Retina (tissue), 1 donor: ENCODE results near the gene DIP2A.
A peak's percentile ranks its signal among the peaks of the same experiment; 100 is the strongest.
"Not testable (repeated sequence)": the region's sequence is repeated elsewhere in the genome, so short reads cannot be mapped to it uniquely, and the experiment has no call there.

Source experiments
- DNase-seq: peaks from one replicate; pipeline ENCODE4 v3.0.0-alpha.2; 2016

The DIP2A gene

GRCh38 chr21:46483300-46484295, 24.9 kb downstream of the DIP2A start:
- DNase-seq, result no peak

GRCh38 chr21:46486481-46487126, 27.9 kb downstream of the DIP2A start:
- DNase-seq, result no peak

GRCh38 chr21:46489162-46489663, 30.5 kb downstream of the DIP2A start:
- no peak for DNase-seq

- no peak for DNase-seq
These were observed 31.1 kb downstream of the DIP2A start for GRCh38 chr21:46489800-46490199.

- DNase-seq, result no peak
These were observed 32.9 kb downstream of the DIP2A start for GRCh38 chr21:46491553-46491952.

GRCh38 chr21:46492851-46493250, 34.2 kb downstream of the DIP2A start:
- DNase-seq, result no peak

- DNase-seq, result no peak
These were observed 35.1 kb downstream of the DIP2A start for GRCh38 chr21:46493828-46494227.

GRCh38 chr21:46498335-46499050, 39.8 kb downstream of the DIP2A start:
- no peak for DNase-seq

- no peak for DNase-seq
These were observed 41.7 kb downstream of the DIP2A start for GRCh38 chr21:46500224-46500861.

GRCh38 chr21:46503922-46504550, 45.3 kb downstream of the DIP2A start:
- no peak for DNase-seq

- no peak for DNase-seq
These were observed 46.0 kb downstream of the DIP2A start for GRCh38 chr21:46504666-46505065.

GRCh38 chr21:46507562-46507961, 48.9 kb downstream of the DIP2A start:
- DNase-seq, result no peak

GRCh38 chr21:46509741-46510502, 51.2 kb downstream of the DIP2A start:
- no peak for DNase-seq

GRCh38 chr21:46515109-46515508, 56.4 kb downstream of the DIP2A start:
- DNase-seq, result no peak

- no peak for DNase-seq
These were observed 57.4 kb downstream of the DIP2A start for GRCh38 chr21:46516068-46516467.

GRCh38 chr21:46517361-46517760, 58.7 kb downstream of the DIP2A start:
- DNase-seq, result no peak

GRCh38 chr21:46518983-46519583, 60.4 kb downstream of the DIP2A start:
- peak; percentile 8 for DNase-seq

- not testable (repeated sequence) for DNase-seq
These were observed 68.7 kb downstream of the DIP2A start for GRCh38 chr21:46527393-46527792.

GRCh38 chr21:46527801-46528200, 69.1 kb downstream of the DIP2A start:
- DNase-seq, result peak; percentile 8

- DNase-seq, result no peak
These were observed 73.4 kb downstream of the DIP2A start for GRCh38 chr21:46532080-46532479.

GRCh38 chr21:46537026-46537425, 78.3 kb downstream of the DIP2A start:
- DNase-seq, result no peak
